HepG2 (cell line): Measurements from ENCODE around the gene KHK. TPM values are rescaled to one million over a fixed set of nuclear protein-coding genes. Genes with fewer than 3 reads are reported as not detected.

ENCODE experiments used
- CERS6 ChIP-seq: sonication (generic); formaldehyde crosslinking; IDR thresholded peaks from 2 replicates; pipeline ENCODE4 v1.5.0; 2020; ENCODE audit warnings: missing genetic modification reagents
- CSRNP2 ChIP-seq: sonication (generic); formaldehyde crosslinking; conservative IDR thresholded peaks from 2 replicates; pipeline ENCODE4 v1.8.0; 2022; ENCODE audit warnings: low read depth, missing genetic modification reagents
- CTCF ChIP-seq: sonication (generic); formaldehyde crosslinking; IDR thresholded peaks from 2 replicates; pipeline ENCODE4 v1.5.0; 2020; ENCODE audit warnings: mild to moderate bottlenecking, missing genetic modification reagents, moderate library complexity
- ELF1 ChIP-seq: sonication (generic); formaldehyde crosslinking; IDR thresholded peaks from 2 replicates; pipeline ENCODE4 v1.4.0; 2020; ENCODE audit warnings: missing genetic modification reagents
- EZH2 ChIP-seq: conservative IDR thresholded peaks from 2 replicates; pipeline ENCODE4 v1.6.1; 2012; ENCODE audit warnings: mild to moderate bottlenecking, low read depth, low read length, moderate library complexity
- GMEB2 ChIP-seq: IDR thresholded peaks from 2 replicates; pipeline ENCODE4 v1.6.1; 2016; ENCODE audit warnings: missing biosample characterization, missing genetic modification reagents, low read depth
- IRX3 ChIP-seq: sonication (generic); formaldehyde crosslinking; IDR thresholded peaks from 2 replicates; pipeline ENCODE4 v1.8.1; 2023; ENCODE audit warnings: mild to moderate bottlenecking, low read depth, missing genetic modification reagents, borderline replicate concordance
- KLF13 ChIP-seq: sonication (generic); formaldehyde crosslinking; IDR thresholded peaks from 2 replicates; pipeline ENCODE4 v1.4.0; 2020; ENCODE audit warnings: mild to moderate bottlenecking, missing genetic modification reagents
- LBX2 ChIP-seq: sonication (generic); formaldehyde crosslinking; IDR thresholded peaks from 2 replicates; pipeline ENCODE4 v1.5.0; 2020; ENCODE audit warnings: missing genetic modification reagents, mild to moderate bottlenecking, borderline replicate concordance
- MXD3 ChIP-seq: IDR thresholded peaks from 2 replicates; pipeline ENCODE4 v1.6.1; 2016; ENCODE audit warnings: mild to moderate bottlenecking, missing biosample characterization, missing genetic modification reagents
- MYNN ChIP-seq: sonication (generic); formaldehyde crosslinking; IDR thresholded peaks from 2 replicates; pipeline ENCODE4 v1.4.0; 2020; ENCODE audit warnings: mild to moderate bottlenecking, low read depth, missing genetic modification reagents
- REPIN1 ChIP-seq: sonication (generic); formaldehyde crosslinking; IDR thresholded peaks from 2 replicates; pipeline ENCODE4 v1.8.0; 2022; ENCODE audit warnings: missing genetic modification reagents, low read depth, mild to moderate bottlenecking, borderline replicate concordance
- REXO4 ChIP-seq: sonication (generic); formaldehyde crosslinking; IDR thresholded peaks from 2 replicates; pipeline ENCODE4 v1.8.0; 2022; ENCODE audit warnings: missing genetic modification reagents, mild to moderate bottlenecking, borderline replicate concordance
- SNAPC2 ChIP-seq: sonication (generic); formaldehyde crosslinking; IDR thresholded peaks from 2 replicates; pipeline ENCODE4 v1.8.1; 2022; ENCODE audit warnings: mild to moderate bottlenecking, missing genetic modification reagents
- ZBTB1 ChIP-seq: sonication (generic); formaldehyde crosslinking; IDR thresholded peaks from 2 replicates; pipeline ENCODE4 v1.4.0; 2020; ENCODE audit warnings: missing genetic modification reagents, borderline replicate concordance
- ZNF556 ChIP-seq: sonication (generic); formaldehyde crosslinking; IDR thresholded peaks from 2 replicates; pipeline ENCODE4 v1.4.0; 2020; ENCODE audit warnings: mild to moderate bottlenecking, missing genetic modification reagents, borderline replicate concordance
- ZNF615 ChIP-seq: sonication (generic); formaldehyde crosslinking; IDR thresholded peaks from 2 replicates; pipeline ENCODE4 v1.5.0; 2020; ENCODE audit warnings: mild to moderate bottlenecking, missing genetic modification reagents, borderline replicate concordance
- ZNF839 ChIP-seq: sonication (generic); formaldehyde crosslinking; IDR thresholded peaks from 2 replicates; pipeline ENCODE4 v1.4.0; 2020; ENCODE audit warnings: missing genetic modification reagents, mild to moderate bottlenecking, borderline replicate concordance
- ZNF891 ChIP-seq: sonication (generic); formaldehyde crosslinking; IDR thresholded peaks from 2 replicates; pipeline ENCODE4 v1.5.0; 2020; ENCODE audit warnings: mild to moderate bottlenecking, missing genetic modification reagents
- polyA plus RNA-seq, 8 experiments: library from polyadenylated mRNA; depleted of rRNA in 3 of 8; stranded (reverse) in 7 of 8; unstranded in 1 of 8; fragments of >200 nt; fragmentation: Illumina TruSeq in 4 of 8; extraction: Trizol in 4 of 8; gene quantifications; 2 replicates each; pipeline versions ENCODE4 v1.2.1 to v1.2.3, GENCODE V29; 2011 to 2016; ENCODE audit warnings: low read depth in 4 of 8, missing spikeins in 1 of 8, mixed read lengths in 1 of 8; ENCODE audit not compliant: insufficient read depth in 1 of 8
- total RNA-seq, 5 experiments: library from RNA; depleted of rRNA; stranded (reverse); fragments of >200 nt; fragmentation: Illumina TruSeq; extraction: Trizol; gene quantifications; 2 replicates each; pipeline ENCODE4 v1.2.3, GENCODE V29; 2016; ENCODE audit warnings: low read depth in 1 of 5

Gene KHK
- total and polyA plus RNA-seq, 2 of the 13 experiments (the other 11 are each of a cell fraction or from before 2014, with no cell fraction given) = 40.9 to 99.2 TPM

GRCh38 chr2:27086724-27087593, at the start of gene KHK (continued):
- no peak; the same call in 1 of the 2 replicates for TF ChIP-seq LBX2
- TF ChIP-seq CTCF (CRISPR knock-in tag) = no peak; the same call in 1 of the 2 replicates
- TF ChIP-seq MYNN (CRISPR knock-in tag) = no peak
- no peak for TF ChIP-seq CERS6 (CRISPR knock-in tag)
- TF ChIP-seq ZNF891 (CRISPR knock-in tag) = no peak
- peak; percentile 81; the same call in 1 of the 2 replicates for TF ChIP-seq MXD3 (CRISPR knock-in tag)
- TF ChIP-seq ZNF556 = no peak; the same call in 1 of the 2 replicates
- 0 out of 2 replicates have a peak, but pooled peaks have one; percentile 11 for TF ChIP-seq ELF1 (CRISPR knock-in tag)
- TF ChIP-seq REXO4 = no peak
- no peak for TF ChIP-seq KLF13 (CRISPR knock-in tag)
- TF ChIP-seq REPIN1 (CRISPR knock-in tag) = no peak; the same call in 1 of the 2 replicates
- no peak; the same call in 1 of the 2 replicates for TF ChIP-seq IRX3 (CRISPR knock-in tag)
- TF ChIP-seq ZNF615 (CRISPR knock-in tag) = no peak
- TF ChIP-seq GMEB2 = no peak
- no peak; the same call in 1 of the 2 replicates for TF ChIP-seq SNAPC2 (CRISPR knock-in tag)
- TF ChIP-seq CSRNP2 = no peak
- TF ChIP-seq EZH2 = no peak
- TF ChIP-seq ZBTB1 (CRISPR knock-in tag) = no peak
- 0 out of 2 replicates have a peak, but pooled peaks have one; percentile 27 for TF ChIP-seq ZNF839 (CRISPR knock-in tag)
